ENCODE results near the gene FOLR2. TPM values are rescaled to one million over a fixed set of nuclear protein-coding genes. Genes with fewer than 3 reads are reported as not detected.

The FOLR2 gene
- total and polyA plus RNA-seq, 2 experiments from 2014 or later = not detected

DNA sequence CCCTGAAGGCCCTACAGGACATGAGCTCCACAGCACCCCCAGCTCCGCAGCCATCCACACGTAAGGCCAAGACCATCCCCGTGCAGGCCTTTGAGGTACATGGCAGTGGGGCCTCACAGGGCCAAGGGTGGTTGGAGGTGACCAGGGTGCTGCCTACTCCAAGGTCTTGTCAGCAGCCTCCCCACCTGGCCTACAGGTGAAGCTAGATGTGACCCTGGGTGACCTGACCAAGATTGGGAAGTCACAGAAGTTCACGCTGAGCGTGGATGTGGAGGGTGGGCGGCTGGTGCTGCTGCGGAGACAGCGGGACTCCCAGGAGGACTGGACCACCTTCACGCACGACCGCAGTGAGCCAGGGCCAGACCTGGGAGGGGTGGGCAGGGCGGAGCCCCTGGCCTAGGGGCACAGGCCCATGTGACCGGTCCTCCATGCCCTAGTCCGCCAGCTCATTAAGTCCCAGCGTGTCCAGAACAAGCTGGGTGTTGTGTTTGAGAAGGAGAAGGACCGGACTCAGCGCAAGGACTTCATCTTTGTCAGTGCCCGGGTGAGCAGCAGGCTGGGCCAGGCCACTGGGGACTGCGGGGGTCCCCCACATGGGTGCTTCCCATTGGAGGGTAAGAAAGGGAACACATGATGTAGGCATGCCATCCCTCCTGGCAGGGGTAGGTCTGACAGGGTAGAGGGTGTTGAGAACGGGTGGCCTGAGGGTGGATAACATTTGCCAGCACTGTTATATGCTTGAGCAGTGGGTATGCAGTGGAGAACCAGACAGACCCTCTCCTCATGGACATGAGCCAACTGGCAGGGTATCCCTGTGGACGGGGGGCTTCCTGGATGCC, 13.6 kb downstream of the FOLR2 start (continued):
- TF ChIP-seq, protein P1, sequence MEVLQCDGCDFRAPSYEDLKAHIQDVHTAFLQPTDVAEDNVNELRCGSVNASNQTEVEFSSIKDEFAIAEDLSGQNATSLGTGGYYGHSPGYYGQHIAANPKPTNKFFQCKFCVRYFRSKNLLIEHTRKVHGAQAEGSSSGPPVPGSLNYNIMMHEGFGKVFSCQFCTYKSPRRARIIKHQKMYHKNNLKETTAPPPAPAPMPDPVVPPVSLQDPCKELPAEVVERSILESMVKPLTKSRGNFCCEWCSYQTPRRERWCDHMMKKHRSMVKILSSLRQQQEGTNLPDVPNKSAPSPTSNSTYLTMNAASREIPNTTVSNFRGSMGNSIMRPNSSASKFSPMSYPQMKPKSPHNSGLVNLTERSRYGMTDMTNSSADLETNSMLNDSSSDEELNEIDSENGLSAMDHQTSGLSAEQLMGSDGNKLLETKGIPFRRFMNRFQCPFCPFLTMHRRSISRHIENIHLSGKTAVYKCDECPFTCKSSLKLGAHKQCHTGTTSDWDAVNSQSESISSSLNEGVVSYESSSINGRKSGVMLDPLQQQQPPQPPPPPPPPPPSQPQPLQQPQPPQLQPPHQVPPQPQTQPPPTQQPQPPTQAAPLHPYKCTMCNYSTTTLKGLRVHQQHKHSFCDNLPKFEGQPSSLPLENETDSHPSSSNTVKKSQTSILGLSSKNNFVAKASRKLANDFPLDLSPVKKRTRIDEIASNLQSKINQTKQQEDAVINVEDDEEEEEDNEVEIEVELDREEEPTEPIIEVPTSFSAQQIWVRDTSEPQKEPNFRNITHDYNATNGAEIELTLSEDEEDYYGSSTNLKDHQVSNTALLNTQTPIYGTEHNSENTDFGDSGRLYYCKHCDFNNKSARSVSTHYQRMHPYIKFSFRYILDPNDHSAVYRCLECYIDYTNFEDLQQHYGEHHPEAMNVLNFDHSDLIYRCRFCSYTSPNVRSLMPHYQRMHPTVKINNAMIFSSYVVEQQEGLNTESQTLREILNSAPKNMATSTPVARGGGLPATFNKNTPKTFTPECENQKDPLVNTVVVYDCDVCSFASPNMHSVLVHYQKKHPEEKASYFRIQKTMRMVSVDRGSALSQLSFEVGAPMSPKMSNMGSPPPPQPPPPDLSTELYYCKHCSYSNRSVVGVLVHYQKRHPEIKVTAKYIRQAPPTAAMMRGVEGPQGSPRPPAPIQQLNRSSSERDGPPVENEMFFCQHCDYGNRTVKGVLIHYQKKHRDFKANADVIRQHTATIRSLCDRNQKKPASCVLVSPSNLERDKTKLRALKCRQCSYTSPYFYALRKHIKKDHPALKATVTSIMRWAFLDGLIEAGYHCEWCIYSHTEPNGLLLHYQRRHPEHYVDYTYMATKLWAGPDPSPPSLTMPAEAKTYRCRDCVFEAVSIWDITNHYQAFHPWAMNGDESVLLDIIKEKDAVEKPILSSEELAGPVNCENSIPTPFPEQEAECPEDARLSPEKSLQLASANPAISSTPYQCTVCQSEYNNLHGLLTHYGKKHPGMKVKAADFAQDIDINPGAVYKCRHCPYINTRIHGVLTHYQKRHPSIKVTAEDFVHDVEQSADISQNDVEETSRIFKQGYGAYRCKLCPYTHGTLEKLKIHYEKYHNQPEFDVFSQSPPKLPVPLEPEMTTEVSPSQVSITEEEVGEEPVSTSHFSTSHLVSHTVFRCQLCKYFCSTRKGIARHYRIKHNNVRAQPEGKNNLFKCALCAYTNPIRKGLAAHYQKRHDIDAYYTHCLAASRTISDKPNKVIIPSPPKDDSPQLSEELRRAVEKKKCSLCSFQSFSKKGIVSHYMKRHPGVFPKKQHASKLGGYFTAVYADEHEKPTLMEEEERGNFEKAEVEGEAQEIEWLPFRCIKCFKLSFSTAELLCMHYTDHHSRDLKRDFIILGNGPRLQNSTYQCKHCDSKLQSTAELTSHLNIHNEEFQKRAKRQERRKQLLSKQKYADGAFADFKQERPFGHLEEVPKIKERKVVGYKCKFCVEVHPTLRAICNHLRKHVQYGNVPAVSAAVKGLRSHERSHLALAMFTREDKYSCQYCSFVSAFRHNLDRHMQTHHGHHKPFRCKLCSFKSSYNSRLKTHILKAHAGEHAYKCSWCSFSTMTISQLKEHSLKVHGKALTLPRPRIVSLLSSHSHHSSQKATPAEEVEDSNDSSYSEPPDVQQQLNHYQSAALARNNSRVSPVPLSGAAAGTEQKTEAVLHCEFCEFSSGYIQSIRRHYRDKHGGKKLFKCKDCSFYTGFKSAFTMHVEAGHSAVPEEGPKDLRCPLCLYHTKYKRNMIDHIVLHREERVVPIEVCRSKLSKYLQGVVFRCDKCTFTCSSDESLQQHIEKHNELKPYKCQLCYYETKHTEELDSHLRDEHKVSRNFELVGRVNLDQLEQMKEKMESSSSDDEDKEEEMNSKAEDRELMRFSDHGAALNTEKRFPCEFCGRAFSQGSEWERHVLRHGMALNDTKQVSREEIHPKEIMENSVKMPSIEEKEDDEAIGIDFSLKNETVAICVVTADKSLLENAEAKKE (CRISPR knock-in tag; IDR thresholded peaks at IDR 0.05) = no peak
- TF ChIP-seq CREB1 (CRISPR knock-in tag; IDR thresholded peaks at IDR 0.05; ENCODE audit: low read depth) = no peak
- TF ChIP-seq STAT1 (IDR thresholded peaks at IDR 0.05; ENCODE audit: unreplicated experiment) = no peak
- no peak for TF ChIP-seq JUNB (IDR thresholded peaks at IDR 0.05; ENCODE audit: unreplicated experiment)

DNA sequence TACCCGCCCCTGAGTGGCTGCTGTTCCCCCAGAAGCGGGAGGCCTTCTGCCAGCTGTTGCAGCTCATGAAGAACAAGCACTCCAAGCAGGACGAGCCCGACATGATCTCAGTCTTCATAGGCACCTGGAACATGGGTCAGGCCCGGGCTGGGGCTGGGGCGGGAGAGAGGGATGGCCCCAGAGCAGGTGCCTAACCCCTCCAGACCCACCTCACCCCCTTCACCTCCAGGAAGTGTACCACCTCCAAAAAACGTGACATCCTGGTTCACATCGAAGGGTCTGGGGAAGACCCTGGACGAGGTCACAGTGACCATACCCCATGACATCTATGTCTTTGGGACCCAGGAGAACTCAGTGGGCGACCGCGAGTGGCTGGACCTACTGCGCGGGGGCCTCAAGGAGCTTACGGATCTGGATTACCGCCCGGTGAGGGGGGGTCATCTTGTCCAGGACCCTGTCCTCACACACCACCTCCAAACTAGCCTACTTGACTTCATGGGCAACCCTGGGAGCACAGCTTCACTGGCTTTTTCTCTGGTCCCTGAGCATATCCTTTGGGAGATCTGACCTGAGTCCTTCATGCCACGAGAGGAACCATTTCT, 14.3 kb downstream of the FOLR2 start:
- DNase-seq (ENCODE audit: low spot score) (no peak), ATAC-seq (no peak)
- no peak overlapping the region for H3K27ac ChIP-seq (ENCODE audit: low read depth)
- H3K4me2 ChIP-seq = no peak overlapping the region
- no peak overlapping the region for H3K27ac Mint-ChIP-seq
- H3K36me3 ChIP-seq (ENCODE audit: insufficient read depth) = no peaks in the 10 kb centered on the region; the same call in 1 of the 2 replicates
- H3K36me3 Mint-ChIP-seq (ENCODE audit: low read depth) = peaks cover 69% of the 10 kb centered on the region
- peaks cover 11% of the 10 kb centered on the region for H3K79me2 ChIP-seq (replicated peaks; ENCODE audit: insufficient read depth)
- H3K9me2 ChIP-seq (ENCODE audit: insufficient read depth) = no peaks in the 10 kb centered on the region
- H4K20me1 ChIP-seq (replicated peaks; ENCODE audit: insufficient read depth) = peaks cover 12% of the 10 kb centered on the region
- no peaks in the 10 kb centered on the region for H3F3A ChIP-seq (replicated peaks; ENCODE audit: low read depth)
- peaks cover 9% of the 10 kb centered on the region for H3K4me1 ChIP-seq (ENCODE audit: insufficient read depth)
- H2AFZ ChIP-seq = no peak overlapping the region
- peaks cover 9% of the 10 kb centered on the region for H3K27me3 Mint-ChIP-seq (ENCODE audit: insufficient read depth, low read depth, poor library complexity)
- no peaks in the 10 kb centered on the region for H3K9me3 Mint-ChIP-seq
- H3K27me3 ChIP-seq (ENCODE audit: insufficient read depth) = peaks cover 3% of the 10 kb centered on the region; the same call in 1 of the 2 replicates
- peaks cover 12% of the 10 kb centered on the region for H3K4me1 Mint-ChIP-seq
- H3K4me3 ChIP-seq = no peak overlapping the region
- no peak overlapping the region for H3K4me3 Mint-ChIP-seq
- TF ChIP-seq, protein P2, sequence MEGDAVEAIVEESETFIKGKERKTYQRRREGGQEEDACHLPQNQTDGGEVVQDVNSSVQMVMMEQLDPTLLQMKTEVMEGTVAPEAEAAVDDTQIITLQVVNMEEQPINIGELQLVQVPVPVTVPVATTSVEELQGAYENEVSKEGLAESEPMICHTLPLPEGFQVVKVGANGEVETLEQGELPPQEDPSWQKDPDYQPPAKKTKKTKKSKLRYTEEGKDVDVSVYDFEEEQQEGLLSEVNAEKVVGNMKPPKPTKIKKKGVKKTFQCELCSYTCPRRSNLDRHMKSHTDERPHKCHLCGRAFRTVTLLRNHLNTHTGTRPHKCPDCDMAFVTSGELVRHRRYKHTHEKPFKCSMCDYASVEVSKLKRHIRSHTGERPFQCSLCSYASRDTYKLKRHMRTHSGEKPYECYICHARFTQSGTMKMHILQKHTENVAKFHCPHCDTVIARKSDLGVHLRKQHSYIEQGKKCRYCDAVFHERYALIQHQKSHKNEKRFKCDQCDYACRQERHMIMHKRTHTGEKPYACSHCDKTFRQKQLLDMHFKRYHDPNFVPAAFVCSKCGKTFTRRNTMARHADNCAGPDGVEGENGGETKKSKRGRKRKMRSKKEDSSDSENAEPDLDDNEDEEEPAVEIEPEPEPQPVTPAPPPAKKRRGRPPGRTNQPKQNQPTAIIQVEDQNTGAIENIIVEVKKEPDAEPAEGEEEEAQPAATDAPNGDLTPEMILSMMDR (conservative IDR thresholded peaks at IDR 0.05; ENCODE audit: low read depth in 2 of 2) = no peak
- TF ChIP-seq CREB1 (CRISPR knock-in tag; IDR thresholded peaks at IDR 0.05; ENCODE audit: low read depth) = no peak
- no peak for TF ChIP-seq NANOG (IDR thresholded peaks at IDR 0.05; ENCODE audit: borderline replicate concordance)
- TF ChIP-seq, protein P3, sequence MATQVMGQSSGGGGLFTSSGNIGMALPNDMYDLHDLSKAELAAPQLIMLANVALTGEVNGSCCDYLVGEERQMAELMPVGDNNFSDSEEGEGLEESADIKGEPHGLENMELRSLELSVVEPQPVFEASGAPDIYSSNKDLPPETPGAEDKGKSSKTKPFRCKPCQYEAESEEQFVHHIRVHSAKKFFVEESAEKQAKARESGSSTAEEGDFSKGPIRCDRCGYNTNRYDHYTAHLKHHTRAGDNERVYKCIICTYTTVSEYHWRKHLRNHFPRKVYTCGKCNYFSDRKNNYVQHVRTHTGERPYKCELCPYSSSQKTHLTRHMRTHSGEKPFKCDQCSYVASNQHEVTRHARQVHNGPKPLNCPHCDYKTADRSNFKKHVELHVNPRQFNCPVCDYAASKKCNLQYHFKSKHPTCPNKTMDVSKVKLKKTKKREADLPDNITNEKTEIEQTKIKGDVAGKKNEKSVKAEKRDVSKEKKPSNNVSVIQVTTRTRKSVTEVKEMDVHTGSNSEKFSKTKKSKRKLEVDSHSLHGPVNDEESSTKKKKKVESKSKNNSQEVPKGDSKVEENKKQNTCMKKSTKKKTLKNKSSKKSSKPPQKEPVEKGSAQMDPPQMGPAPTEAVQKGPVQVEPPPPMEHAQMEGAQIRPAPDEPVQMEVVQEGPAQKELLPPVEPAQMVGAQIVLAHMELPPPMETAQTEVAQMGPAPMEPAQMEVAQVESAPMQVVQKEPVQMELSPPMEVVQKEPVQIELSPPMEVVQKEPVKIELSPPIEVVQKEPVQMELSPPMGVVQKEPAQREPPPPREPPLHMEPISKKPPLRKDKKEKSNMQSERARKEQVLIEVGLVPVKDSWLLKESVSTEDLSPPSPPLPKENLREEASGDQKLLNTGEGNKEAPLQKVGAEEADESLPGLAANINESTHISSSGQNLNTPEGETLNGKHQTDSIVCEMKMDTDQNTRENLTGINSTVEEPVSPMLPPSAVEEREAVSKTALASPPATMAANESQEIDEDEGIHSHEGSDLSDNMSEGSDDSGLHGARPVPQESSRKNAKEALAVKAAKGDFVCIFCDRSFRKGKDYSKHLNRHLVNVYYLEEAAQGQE (IDR thresholded peaks at IDR 0.05; ENCODE audit: unreplicated experiment) = no peak
- TF ChIP-seq STAT1 (IDR thresholded peaks at IDR 0.05; ENCODE audit: unreplicated experiment) = no peak
- TF ChIP-seq, protein P4, sequence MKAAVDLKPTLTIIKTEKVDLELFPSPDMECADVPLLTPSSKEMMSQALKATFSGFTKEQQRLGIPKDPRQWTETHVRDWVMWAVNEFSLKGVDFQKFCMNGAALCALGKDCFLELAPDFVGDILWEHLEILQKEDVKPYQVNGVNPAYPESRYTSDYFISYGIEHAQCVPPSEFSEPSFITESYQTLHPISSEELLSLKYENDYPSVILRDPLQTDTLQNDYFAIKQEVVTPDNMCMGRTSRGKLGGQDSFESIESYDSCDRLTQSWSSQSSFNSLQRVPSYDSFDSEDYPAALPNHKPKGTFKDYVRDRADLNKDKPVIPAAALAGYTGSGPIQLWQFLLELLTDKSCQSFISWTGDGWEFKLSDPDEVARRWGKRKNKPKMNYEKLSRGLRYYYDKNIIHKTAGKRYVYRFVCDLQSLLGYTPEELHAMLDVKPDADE (IDR thresholded peaks at IDR 0.05) = no peak

Measured in GM23338 (cell line).